ENCODE results near the gene VIT.

VIT gene

GRCh38 chr2:36777788-36778187 is 81.3 kb downstream of the VIT start:
- TF ChIP-seq TEAD4 (IDR thresholded peaks at IDR 0.05) (no peak), YY1 (IDR thresholded peaks at IDR 0.05; ENCODE audit: low read depth) (no peak), CREB1 (IDR thresholded peaks at IDR 0.05; ENCODE audit: low read depth) (no peak), NFIC (IDR thresholded peaks at IDR 0.05) (no peak), ZBTB7A (IDR thresholded peaks at IDR 0.05; ENCODE audit: low read depth) (no peak), REST (IDR thresholded peaks at IDR 0.05; ENCODE audit: low read depth) (no peak), EGR1 (IDR thresholded peaks at IDR 0.05) (no peak), EP300 (IDR thresholded peaks at IDR 0.05; ENCODE audit: borderline replicate concordance) (no peak)

- TF ChIP-seq ZBTB7A (IDR thresholded peaks at IDR 0.05; ENCODE audit: low read depth), result no peak
- TF ChIP-seq YY1 (IDR thresholded peaks at IDR 0.05; ENCODE audit: low read depth), result no peak
- no peak for TF ChIP-seq EP300 (IDR thresholded peaks at IDR 0.05; ENCODE audit: borderline replicate concordance)
- TF ChIP-seq TEAD4 (IDR thresholded peaks at IDR 0.05), result no peak
- no peak for TF ChIP-seq CEBPB (IDR thresholded peaks at IDR 0.05)
- no peak for TF ChIP-seq RAD21 (IDR thresholded peaks at IDR 0.05; ENCODE audit: low read depth)
- TF ChIP-seq EGR1 (IDR thresholded peaks at IDR 0.05), result no peak
- TF ChIP-seq MAX (IDR thresholded peaks at IDR 0.05), result no peak
- TF ChIP-seq FOXM1 (IDR thresholded peaks at IDR 0.05; ENCODE audit: borderline replicate concordance, low read depth), result no peak
- no peak for TF ChIP-seq TAF1 (IDR thresholded peaks at IDR 0.05; ENCODE audit: low read depth)
- TF ChIP-seq NFIC (IDR thresholded peaks at IDR 0.05), result no peak
- TF ChIP-seq CREB1 (IDR thresholded peaks at IDR 0.05; ENCODE audit: low read depth), result no peak
- TF ChIP-seq TCF12 (IDR thresholded peaks at IDR 0.05; ENCODE audit: low read depth), result no peak
- TF ChIP-seq REST (IDR thresholded peaks at IDR 0.05; ENCODE audit: low read depth), result no peak
Observed at GRCh38 chr2:36779462-36779861, 83.0 kb downstream of the VIT start.

- TF ChIP-seq USF1 (IDR thresholded peaks at IDR 0.05) (no peak), EGR1 (IDR thresholded peaks at IDR 0.05) (no peak), RAD21 (IDR thresholded peaks at IDR 0.05; ENCODE audit: low read depth) (peak; percentile 77), ZBTB7A (IDR thresholded peaks at IDR 0.05; ENCODE audit: low read depth) (no peak), CEBPB (IDR thresholded peaks at IDR 0.05) (no peak), TEAD4 (IDR thresholded peaks at IDR 0.05) (no peak), FOXM1 (IDR thresholded peaks at IDR 0.05; ENCODE audit: borderline replicate concordance, low read depth) (no peak)
Observed at GRCh38 chr2:36780231-36780839, 83.8 kb downstream of the VIT start.

- TF ChIP-seq CREB1 (IDR thresholded peaks at IDR 0.05; ENCODE audit: low read depth), result no peak
- TF ChIP-seq REST (IDR thresholded peaks at IDR 0.05; ENCODE audit: low read depth), result no peak
- TF ChIP-seq EP300 (IDR thresholded peaks at IDR 0.05; ENCODE audit: borderline replicate concordance), result no peak
- TF ChIP-seq EGR1 (IDR thresholded peaks at IDR 0.05), result no peak
- TF ChIP-seq FOXM1 (IDR thresholded peaks at IDR 0.05; ENCODE audit: borderline replicate concordance, low read depth), result no peak
- TF ChIP-seq TCF12 (IDR thresholded peaks at IDR 0.05; ENCODE audit: low read depth), result no peak
- TF ChIP-seq MAX (IDR thresholded peaks at IDR 0.05), result no peak
- no peak for TF ChIP-seq ZBTB7A (IDR thresholded peaks at IDR 0.05; ENCODE audit: low read depth)
Observed at GRCh38 chr2:36781907-36782720, 85.6 kb downstream of the VIT start.

Measured in Ishikawa (cell line).